CD4-positive, alpha-beta T cell treated with Interleukin-15 for 1 hour (primary cell): ENCODE data around the gene BHLHE40.

Experiments
- DNase-seq: peaks from one replicate; pipeline ENCODE4 v3.0.0-alpha.2; 2020

BHLHE40 gene

DNA sequence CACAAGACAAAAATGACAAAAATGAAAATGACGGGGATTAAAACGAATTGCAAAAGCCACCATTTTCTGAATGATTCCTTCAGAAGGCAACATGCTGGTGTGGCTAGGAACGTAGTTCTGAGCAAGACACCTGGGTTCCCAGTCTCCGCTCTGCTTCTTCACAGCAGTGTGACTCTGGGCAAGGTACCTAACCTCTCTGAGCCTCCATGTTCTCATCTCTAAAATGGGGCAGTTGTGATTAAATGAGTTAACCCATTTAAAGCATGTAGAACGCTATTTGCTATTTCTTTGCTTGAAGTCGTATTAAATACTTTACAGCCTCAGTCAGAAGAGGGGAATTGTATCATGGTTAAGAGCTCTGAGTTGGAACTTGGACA lies 23.6 kb downstream of the BHLHE40 start:
- no peak for DNase-seq

DNA sequence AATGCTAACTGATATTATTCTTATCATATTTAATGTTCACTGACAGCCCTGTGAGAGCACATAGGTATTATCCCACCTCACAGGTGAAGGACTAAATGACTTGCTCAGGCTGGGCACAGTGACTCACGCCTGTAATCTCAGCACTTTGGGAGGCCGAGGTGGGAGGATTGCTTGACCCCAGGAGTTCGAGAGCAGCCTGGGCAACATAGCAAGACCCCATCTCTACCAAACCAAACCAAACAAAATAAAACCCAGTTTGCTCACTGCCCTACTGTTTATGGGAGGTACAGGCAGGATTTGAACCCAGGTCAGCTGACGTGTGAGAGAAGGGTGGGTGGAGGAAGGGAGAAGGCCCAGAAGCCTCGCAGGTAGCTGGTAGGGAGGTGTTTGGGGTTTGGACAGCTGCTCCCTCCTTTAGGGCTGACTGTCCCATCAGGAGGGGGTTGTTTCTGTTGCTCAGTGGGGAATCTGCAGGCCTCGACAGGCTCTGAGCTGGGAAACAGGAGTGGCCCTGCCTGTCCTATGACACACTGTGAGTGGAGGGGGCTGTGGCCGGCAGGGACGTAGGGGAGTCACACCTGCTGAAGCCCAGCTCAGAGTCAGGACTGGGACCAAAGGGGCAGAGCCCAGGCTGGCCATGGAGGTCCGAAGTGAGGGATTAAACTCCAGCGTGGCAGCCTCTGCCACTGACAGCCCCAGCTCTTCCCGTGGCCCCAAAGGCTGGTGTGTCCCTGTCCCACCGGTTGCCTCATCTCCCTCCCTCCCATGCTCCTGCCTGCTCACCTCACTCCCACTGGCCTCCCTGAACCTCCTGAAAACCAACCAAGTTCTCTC lies 25.3 kb downstream of the BHLHE40 start:
- DNase-seq, result no peak

DNA sequence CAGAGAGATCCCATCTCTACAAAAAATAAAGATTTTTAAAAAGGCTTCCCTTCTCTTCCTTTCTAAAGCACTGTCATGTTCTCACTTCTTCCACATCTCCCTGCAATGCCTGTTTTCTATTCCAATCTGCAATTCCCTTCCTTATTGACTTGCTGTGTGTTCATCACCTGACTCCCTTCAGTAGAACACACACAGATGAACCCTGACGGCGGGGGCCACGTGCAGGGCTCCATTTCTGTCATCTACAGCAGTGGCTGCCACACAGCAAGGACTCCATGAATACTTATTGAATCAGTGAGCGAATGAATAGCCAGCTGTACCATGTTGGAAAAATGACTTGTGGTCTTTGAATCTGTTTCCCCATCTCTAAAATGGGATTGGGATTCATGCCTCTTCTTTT lies 26.1 kb downstream of the BHLHE40 start:
- DNase-seq, result no peak

DNA sequence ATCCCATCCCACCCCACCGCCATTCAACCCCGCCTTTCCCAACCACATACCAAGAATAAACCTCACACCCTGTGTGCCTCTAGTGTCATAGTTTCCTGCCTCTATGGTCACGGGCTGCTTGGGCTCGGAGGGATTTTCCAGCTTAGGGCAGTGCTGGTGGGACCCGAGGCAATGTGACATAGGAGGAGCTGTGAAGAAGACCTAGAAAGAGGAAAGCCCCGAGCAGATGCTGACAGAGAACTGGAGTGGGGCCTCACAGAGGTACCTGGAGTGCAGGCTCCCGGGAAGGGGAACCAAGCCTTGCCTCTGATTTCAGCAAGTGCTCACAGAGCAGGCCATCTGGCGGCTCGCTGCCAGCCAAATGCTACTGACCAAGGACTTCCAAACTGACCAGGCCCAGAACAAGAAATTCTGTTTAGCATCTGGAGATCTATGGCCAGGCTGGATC lies 27.5 kb downstream of the BHLHE40 start:
- DNase-seq, result peak; percentile 91

DNA sequence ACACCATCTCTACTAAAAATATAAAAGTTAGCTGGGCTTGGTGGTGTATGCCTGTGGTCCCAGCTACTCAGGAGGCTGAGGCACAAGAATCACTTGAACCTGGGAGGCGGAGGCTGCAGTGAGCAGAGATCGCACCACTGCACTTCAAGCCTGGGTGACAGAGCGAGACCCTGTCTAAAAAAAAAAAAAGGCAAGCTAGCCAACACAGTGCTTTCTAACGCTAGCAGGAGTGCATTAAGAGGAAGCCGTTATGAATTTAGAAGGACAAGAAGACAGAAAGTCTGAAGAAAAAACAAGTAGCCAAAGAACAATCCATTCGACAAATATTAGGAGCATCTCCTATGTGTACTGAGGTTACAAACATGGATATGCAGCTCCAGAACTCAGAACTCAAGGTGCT lies 28.6 kb downstream of the BHLHE40 start:
- DNase-seq, result no peak

DNA sequence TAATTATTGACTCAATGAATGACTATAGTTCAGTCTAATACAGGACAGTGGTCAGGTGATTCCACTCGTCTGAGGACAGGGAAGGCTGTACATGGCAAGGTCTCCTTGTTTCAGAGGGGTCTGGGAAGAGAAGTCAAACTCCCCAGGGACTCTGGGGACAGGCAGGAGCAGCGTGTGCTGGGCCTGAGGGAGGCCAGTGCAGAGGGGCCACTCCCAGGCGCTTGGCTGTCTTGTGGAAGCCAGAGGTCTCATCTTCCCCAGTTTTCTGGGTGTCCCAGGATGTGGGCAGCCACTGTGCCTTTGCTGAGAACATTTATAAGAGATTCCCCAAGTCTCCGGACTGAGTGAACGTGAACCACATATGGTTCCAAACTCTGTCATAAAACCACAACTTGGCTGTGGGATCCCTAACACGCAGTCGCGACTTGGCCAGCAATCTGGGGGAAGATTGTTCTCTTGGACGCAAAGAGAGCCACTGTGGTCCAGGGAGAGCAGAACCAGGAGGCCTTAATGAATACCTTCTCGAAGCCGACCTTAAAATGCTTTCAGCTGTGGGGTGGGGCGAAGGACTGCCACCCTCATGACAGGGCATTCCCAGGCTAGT lies 30.4 kb downstream of the BHLHE40 start:
- no peak for DNase-seq

DNA sequence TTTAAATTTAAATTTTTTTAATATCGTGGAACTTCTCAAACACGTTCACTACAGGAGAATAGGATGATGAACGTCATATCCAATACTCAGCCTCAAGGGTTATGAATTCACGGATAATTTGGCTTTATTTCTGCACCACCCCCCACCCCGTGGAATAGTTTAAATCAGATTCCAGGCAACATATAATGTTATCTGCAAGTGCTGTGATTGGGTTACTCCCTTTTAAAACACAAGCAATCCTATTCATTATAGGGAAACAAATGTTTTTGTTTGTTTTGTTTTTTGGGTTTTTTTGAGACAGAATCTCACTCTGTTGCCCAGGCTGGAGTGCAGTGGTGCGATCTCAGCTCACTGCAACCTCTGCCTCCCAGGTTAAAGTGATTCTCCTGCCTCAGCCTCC lies 30.9 kb downstream of the BHLHE40 start:
- no peak for DNase-seq

DNA sequence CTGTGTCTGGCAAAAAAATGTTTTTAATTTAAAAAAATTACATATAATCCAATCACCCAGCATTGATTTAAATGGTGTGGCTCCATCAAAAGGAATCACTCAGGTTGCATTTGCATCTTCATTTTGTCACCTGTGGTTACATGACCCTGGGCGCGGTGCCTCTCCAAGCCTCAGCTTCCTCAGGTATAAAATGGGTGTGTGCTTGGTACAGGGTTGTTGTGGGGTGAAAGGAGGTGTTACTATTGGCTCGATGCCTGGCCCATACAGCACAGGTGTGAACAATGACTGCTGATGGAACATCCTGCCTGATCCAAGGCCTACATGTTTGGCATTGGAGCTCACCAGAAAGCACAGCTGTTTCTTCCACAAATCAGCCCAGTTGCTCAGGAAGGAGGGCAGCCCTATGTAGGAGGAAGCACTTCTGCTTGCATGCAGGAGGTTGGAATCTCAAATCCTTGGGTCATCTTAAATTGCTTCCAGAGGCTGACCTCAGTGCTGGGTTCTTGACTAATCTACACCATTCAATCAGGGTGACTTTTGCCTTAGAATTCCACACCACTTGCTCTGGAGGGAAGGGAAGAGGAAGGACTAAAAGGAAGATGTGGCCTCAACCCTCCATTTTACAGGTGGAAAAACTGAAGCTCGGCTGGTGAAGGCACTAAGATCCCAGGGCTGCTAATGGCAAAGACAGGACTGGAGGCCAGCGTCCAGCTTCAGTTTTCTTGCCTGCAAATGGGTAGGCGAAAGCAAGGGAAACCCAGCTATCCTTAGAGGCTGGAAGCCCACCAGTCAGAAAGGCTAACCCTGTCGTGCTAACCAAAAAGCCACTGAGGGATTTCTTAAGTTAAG lies 31.7 kb downstream of the BHLHE40 start:
- no peak for DNase-seq

DNA sequence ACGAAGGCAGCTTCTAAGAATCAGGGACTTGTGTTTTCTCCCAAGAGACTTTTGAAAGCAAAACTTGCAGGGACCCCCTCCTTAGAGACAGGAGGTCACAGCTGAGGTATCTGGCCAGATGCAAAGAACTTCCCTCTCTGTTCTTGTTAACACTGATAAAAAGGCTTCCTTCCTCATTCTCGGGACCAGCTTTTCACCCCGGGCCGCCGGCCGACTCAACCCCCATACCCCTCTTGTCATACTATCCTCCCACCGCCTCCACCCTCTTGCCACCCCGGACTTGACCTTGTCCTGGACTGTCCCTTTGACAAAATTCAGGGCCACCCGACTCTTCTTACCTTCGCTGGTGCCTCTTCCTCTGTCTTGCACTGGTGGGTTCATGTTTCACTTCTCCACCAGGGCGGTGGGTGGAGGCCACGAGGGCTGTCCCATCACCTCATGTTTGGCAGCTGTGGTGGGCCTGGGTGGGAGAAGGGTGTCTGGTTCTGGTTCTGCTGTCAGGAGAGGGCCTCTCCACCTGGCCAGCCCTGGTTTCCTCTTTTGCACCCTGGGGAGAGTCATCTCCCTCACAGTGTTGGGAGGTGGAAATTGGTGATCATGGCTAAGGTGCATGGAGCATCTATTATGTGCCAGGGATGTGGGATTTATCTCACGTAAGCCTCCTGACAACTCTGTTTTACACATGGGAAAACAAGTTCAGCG lies 32.5 kb downstream of the BHLHE40 start:
- peak; percentile 83 for DNase-seq

DNA sequence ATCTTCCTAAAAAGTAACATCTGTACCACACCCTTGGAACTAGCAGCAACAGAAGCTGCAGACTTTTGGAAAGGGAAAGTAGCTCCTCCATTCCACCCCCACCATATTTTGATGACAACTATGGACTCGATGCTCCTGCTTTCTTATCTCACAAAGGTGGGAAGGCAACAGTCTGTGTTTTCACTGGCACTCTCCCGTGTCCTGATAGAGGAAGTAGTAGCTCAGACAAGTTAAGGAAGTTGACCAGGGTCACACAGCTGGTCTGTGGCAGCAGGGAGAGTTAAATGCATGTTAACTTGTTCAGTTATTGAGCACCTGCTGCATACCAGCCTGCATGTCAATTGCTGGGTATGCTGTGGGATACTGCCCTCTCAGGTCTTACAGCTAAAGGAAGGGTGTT lies 33.1 kb downstream of the BHLHE40 start:
- DNase-seq, result no peak

DNA sequence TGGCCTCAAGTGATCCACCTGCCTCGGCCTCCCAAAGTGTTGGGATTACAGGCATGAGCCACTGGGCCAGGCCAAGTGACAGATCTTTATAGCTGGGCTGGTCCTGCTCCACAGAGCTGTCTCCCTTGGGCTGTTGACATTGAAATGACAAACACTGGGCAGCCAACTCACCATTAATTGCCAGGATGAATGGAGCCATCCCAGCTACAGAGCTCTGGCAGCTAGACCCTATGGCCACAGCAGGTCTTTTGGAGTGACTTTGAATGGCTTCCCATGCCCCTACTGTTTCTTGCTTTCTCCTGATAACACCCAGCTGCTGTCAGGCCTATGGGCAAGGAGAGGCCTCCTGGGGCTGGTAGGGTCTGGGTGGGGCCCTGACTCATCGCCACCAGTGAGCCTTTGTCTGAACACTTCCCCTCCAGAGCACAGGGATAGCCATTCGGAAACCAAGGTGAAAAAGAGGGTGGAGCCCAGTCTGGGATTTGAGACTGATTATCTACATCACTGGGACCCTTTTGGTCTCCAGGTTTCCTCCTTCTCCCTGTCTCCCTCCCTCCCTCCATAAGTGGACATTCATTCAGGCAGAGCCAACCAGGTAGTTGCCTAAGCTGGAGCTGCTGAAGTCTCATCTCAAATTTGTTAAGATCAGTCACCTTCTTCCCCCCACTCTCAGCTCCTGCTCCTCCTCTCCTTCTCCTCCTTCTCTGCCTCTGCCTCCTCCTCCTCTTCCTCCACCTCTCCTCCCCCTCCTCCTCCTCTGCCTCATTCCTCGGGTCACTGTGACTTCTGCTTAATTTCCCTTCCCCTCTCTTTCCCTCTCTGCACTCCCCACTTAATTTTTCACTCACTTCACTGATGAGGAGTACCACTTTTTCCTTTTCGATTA lies 34.0 kb downstream of the BHLHE40 start:
- peak; percentile 73 for DNase-seq

DNA sequence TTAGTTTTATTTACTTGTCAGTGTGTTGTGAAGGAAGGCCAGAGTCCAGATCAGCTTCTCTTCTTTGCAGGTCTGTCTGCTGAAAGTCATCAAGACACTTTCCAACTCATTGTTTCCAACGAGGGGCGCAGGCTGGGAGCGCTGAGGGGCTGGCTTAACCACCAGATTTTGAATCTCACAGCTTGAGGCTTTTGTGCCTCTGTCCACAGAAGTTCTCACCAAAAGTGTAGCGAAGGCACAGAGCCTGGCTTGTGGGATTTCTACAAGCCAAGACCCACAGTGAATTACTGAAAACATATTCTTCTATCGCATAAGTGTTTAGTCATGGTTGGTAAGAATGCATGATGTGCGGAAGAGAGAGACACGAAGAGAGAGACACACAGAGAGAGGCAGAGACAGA lies 35.2 kb downstream of the BHLHE40 start:
- no peak for DNase-seq

DNA sequence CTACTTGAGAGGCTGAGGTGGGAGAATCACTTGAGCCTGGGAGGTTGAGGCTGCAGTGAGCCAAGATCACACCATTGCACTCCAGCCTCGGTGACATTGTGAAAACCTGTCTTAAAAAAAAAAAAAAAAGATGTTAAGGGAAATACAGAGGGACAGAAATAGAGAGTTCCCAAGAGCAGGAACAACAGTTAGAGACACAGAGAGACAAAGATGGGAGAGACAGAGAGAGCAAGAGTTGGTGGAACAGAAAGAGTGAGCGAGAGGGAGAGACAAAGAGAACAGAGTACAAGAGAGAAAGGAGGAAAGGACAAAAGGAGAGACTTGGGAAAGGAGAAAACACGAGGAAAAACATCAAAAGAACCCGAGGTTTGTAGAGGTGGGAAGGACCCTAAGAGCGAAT lies 35.8 kb downstream of the BHLHE40 start:
- no peak for DNase-seq

DNA sequence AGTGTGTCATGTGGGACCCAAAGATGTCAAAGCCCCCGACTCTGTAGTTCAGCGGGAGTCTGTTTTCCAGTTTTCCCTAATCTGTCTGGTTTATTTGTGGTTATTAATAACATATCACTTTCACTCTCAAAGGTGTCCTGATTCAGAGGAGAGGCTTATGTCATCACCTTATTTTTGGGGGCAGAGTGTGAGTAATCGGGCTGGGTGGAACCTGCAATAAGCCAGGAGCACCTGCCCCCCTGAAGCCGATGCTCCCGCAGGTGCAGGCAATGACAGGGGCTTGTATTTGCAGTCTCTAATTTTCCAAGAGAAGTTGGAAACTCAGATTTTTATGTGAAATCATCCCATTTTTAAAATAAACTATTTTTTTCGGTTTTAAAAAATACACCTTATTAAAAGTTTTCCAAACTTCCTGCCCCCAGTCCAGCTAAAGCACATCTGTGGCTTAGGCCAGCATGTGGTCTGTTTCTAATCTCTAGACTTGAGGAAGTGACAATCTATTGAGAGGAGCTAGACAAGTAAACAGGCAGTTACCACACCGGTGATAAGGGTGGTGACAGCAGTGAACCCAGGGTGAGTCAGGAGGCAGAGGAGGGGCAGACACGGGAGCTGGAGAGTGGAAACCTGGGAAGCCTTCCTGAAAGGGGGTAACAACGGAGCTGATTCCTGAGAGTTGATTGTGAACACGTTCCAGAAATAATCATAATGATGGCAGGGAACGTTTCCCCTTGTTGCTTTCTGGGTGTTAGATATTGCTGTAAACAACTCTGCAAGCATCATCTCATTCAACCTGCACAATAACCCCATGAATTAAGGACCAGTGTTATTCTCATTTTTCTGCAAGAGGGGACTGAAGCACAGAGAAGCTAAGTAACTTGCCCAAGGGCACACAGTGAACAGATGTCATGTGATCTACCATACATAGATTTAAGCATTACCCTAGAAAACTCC lies 37.2 kb downstream of the BHLHE40 start:
- DNase-seq, result peak; percentile 71

DNA sequence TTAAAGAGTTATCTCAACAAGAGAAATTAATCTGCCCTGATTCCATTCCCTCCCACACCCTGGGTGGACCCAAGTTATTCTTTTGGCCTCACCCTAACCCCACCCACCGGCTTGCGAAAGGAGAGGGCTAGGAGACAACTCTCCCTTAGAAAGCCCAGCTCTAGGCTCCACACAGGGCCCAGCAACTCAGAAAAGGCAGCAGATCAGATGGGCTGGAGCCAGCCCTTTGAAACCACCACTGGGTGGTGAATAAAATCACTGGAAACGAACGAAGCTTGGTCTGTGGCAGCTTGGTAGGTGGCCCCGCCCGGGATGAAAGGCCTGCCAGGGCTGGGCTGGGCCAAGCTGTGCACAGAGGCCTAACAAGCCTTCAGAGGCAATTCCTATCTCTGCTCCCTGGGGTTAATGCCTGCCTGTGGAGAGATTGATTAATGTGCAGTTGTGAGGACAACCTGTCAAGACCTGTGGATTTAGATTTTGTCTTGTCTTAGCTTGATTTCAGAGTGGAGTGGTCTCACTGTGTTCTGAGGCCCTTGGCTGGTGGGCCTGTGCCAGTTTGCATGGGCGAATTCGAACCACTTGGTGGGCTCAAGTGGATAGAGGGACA lies 38.8 kb downstream of the BHLHE40 start:
- DNase-seq, result no peak

DNA sequence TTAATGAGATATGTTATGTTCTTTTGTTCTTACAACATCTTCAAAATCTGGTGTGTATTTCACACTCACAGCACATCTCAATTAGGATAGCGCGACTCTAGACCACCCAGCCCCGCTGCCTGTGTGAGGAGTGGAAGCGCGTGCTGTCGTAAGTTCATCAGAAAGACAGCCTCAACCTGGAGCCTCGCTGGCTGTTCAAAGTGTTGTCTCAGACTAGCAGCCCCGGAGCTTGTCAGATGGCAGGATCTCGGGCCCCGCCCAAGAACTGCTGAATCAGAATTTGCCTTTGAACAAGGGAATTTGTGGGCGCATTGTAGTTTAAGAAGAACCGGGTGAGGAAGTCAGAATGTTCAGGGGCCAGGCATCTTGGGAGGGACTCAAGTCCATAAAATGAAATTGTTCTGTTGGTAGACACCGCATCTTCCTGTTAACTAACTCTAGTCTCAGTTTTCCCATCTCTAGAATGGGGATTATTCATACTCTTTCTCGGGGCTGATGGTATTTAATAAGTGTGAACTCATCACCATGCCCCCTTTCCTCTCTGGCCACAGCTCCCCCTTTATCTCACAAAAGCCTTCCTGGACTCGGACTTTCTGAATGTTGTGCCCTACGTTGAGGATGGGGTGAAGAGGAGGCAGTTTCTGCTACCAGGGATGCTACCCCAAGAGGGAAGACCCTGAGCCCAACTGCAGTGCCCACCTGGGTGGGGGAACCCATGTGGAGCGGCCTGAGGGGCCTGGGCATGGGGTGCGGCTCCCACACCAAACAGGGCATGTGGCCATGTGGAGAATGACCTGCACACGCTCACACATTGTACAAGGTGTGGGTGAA lies 40.4 kb downstream of the BHLHE40 start:
- peak; percentile 81 for DNase-seq

DNA sequence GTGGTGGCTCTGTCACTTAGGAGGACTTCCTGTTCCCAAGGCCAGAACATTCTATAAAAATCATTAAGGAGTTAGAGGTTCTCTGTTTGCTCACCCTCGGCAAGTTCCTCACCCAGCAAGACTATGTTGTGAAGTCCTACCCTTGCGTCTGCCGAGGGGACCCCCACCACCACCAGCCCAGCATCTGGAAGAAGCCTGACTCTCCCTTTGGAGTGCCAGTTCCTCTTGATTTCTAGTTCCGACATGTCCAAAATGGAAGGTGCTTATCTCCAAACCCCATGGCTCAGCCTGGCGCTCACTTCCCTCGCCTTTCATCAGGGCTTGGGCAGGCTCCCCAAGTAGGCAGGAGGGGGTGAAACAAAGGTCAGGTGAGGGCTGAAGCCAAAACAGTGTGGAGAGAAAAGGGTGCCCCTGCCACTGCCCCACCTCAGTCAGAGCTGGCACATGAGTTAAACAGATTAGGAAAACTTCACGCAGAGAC lies 41.0 kb downstream of the BHLHE40 start:
- no peak for DNase-seq

DNA sequence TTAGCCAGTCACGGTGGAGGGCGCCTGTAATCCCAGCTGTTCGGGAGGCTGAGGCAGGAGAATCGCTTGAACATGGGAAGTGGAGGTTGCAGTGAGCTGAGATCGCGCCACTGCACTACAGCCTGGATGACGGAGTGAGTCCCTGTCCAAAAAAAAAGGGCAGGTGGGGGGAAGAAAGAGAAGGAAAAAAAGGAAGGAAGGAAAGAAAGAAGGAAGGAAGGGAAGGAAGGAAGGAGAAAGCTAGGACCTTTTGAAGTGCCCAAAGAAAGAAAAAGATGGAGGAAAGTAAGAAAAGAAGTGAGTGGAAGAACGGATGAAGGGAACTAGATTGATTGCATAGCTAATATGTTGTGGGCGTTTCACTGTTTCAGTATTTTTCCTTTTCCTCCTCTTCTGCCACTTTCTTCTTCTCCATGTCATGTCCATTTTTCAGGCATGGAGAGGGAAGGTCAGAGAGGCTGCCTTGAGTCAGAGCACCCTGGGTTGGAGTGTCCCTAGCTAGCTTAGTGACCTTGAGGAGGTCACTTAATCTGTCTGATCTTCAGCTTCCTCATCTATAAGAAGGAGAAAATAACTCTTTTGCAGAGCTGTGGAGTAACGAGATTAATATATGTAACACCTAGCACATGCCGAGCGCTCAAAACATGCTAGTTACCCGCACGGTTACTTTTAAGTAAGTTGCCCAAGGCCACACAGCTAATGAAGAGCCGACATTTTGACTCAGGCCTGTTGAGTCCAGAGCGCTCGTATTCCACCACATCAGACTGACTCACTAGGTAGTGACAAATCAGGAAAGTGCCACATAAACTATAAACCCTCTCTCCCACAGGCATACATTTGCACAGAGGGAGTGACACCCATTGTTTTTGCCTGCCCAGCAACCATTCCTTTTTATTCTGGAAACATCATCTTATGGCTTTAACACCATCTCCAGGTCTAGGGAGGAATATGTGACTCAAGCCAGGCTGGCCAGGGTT lies 42.2 kb downstream of the BHLHE40 start:
- DNase-seq, result no peak
